GM10847 (cell line): ENCODE results near the gene DLAT.
A peak's percentile ranks its signal among the peaks of the same experiment; 100 is the strongest.

Experiments used
- POLR2A ChIP-seq: IDR thresholded peaks from 2 replicates; pipeline ENCODE4 v1.6.1; 2011; ENCODE audit not compliant: insufficient read length; ENCODE audit errors: extremely low read depth

DLAT gene

GRCh38 chr11:112037527-112037926 lies 12.3 kb downstream of the DLAT start:
- TF ChIP-seq POLR2A = no peak

DNA sequence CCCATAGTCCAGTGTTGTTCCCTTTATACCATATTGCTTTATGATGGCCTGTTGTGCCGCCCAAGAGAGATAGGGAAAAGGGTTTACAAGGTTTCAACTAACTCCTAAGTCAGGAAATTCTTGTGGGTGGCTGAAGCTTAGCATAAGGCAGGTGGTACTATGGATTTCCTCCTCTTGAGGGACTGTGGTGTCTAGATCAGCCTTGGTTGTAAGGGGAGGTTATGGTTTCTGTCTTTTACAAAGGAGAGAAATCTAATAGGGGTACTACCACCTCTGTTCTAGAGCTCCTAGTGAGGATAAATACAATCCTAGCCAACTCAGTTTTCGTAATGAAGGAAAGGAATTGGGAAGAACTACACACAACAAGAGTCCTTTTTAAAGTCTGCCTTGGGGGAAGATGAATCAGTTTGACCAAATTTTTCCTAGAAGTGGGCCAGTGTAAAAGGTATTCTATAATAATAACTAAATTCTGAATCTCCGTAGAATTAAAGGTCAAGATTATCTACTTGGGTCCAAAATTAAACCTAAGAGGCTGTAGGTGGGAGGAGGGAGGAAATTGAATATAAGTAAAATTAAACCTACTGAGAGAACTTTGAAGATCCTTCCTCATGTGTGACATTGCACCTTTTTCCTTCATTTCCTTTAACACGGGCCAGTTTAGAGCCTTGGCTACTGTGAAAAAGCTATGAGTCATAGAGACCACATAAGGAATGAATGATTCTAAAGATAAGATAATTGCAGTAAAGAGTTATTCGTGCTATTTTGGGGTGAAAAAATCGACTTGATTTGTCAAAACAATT lies 17.2 kb downstream of the DLAT start:
- no peak for TF ChIP-seq POLR2A

DNA sequence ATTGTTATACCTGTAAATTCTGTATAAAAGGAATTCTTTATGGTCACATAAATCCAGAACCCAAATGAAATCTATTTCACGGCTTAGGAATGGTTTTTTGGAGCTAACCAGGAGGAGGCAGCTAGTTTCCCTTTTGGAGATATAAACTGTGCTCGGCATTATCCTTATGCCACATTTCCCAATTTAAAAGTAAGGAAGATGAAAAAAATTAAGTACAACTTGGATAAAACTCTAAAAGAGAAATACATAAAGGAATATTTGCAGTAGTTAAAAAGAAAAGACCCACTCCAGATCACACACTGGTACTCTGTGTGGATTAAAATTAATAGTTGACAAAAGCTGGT lies 17.7 kb downstream of the DLAT start:
- TF ChIP-seq POLR2A = no peak

GRCh38 chr11:112044961-112045360 lies 19.8 kb downstream of the DLAT start:
- TF ChIP-seq POLR2A = no peak

- TF ChIP-seq POLR2A = no peak
Measured at GRCh38 chr11:112049777-112050176, 24.6 kb downstream of the DLAT start.

DNA sequence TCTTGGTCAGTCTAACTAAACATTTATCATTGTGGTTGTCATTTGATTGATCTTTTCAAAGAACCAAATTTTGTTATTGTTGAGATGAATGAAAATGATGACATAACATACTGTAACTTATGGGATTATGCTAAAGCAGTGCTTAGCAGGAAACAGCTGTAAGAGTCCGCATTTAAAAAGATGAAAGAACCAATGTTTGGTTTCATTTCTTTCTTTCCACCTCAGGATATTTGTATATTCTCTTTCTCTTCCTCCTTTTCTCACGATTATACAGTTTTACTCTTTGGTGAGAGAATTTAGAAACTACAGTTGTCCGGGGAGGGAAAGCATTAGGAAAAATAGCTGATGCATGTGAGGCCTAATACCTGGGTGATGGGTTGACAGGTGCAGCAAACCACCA lies 25.5 kb downstream of the DLAT start:
- TF ChIP-seq POLR2A = no peak

DNA sequence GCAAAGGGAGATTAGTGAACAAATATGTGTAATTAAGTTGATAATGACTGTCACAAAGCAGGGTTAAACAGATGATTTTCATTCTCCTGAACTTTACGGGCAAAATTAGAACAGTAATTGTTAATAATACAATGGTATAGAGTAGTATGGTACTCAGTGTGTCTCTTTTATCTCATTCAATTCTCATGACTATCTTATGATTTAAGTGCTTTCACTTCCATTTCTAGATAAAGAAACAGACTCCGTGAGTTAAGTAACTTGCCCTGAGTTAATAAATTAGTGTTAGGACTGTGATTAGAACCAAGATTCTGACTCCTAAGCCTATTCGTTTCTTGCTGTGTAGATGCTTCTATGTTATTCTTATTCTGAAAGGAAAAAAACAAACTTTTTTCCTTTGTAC lies 26.6 kb downstream of the DLAT start:
- TF ChIP-seq POLR2A = no peak

DNA sequence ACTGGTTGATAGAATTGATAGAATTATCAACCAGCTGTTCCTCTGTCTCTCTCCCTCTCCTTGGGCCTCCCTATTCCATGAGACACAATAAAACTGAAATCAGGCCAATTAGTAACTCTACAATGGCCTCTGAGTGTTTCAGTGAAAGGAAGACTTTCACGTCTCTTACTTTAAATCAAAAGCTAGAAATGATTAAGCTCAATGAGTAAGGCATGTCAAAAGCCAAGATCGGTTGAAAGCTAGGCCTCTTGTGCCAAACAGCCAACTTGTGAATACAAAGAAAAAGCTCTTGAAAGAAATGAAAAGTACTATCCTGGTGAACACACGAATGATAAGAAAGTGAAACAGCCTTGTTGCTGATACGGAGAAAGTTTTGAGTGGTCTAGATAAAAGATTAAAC lies 32.0 kb downstream of the DLAT start:
- no peak for TF ChIP-seq POLR2A

- no peak for TF ChIP-seq POLR2A
Measured at GRCh38 chr11:112058103-112058502, 32.9 kb downstream of the DLAT start.

GRCh38 chr11:112062923-112063322 lies 37.7 kb downstream of the DLAT start:
- TF ChIP-seq POLR2A = no peak

- TF ChIP-seq POLR2A = peak; percentile 54
Measured at GRCh38 chr11:112073941-112074811, 49.0 kb downstream of the DLAT start, which contains the start of the genes NKAPD1 and PIH1D2. NKAPD1 (plus strand) TSS chr11:112074299; CDS start chr11:112075575, 1,276 bp downstream. PIH1D2 (minus strand) TSS chr11:112074017; CDS start chr11:112073174, 843 bp downstream.

DNA sequence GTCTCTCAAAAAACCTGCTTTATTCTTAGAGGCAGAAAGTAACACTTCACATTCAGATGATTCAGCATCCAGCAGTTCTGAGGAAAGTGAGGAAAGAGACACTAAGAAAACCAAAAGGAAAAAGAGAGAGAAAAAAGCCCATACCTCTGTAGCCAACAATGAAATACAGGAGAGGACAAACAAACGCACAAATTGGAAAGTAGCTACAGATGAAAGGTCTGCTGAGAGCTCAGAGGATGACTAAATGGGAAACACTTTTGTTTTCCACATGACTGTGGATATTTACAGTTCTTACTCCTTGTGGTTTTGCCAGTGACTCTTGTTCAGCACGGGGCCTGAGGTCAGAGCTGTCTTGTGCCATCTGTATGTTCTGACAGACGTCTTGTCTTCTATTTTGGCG lies 57.5 kb downstream of the DLAT start:
- no peak for TF ChIP-seq POLR2A

DNA sequence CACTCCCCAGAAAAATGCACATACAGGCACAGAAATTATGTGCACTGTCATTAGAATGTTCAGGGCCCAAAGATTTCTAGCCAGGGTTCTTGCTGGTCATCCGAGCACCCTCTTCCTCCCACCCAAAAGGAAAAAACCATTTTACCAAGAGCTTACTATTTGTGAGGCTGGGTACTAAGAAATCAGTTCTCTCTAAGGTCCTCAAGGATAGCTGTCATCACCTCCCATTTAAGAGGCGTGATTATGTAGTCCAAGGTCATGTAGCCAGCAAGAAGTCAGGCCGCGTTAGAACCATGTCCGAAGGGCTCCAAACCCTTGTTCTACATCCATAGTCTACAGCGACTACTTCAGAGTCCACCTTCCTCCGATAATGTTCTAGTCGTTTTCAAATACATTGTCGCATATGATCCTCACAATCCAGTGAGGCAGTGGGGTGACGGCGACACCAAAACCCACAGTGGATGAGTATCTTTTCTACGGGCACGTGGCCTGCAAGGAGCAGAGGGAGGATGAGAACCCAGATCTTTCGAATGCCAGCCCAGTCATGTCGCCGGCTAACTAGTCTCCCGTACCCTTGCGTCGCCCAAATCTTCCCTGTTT lies 60.7 kb downstream of the DLAT start:
- TF ChIP-seq POLR2A = no peak

GRCh38 chr11:112086422-112087191 lies 61.4 kb downstream of the DLAT start, which contains the start of the genes SDHD and TIMM8B:
SDHD (plus strand) TSS chr11:112086873; CDS start chr11:112086908, 35 bp downstream.
TIMM8B (minus strand) TSS chr11:112086756; CDS start chr11:112086723, 33 bp downstream.
- TF ChIP-seq POLR2A = peak; percentile 88

DNA sequence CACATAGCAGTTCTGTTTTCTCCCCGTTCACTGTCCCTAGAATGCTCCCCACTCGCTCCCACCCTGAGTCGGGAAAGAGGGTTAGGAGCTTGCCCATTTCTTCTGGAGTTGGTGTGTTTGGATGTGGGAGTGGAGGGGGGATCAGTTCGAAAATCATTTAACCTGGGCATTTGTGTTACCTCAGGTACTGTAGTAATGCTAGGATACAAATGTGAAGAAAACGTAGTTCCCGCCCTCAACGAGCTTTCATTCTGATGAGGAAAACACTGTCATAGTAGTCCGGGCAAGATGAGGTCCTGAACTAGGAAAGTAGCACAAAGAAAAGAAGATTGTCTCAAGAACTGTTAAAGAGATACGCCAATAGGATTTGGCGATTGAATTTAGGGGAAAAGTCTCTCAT lies 62.0 kb downstream of the DLAT start:
- TF ChIP-seq POLR2A = no peak
